H1 (cell line): Measurements from ENCODE around the gene ACADVL. TPM values are rescaled to one million over a fixed set of nuclear protein-coding genes. Genes with fewer than 3 reads are reported as not detected.

Experiments used
- ASH2L ChIP-seq: fragments of 200-600, 300-600 bp; sonication (generic); IDR thresholded peaks from one replicate; pipeline ENCODE4 v1.7.1; 2017; ENCODE audit warnings: low read length
- BCL11A ChIP-seq, 2 experiments: IDR thresholded peaks; one replicate each; pipeline ENCODE4 v1.6.1; 2011; ENCODE audit warnings: low read depth in 2 of 2, low read length in 2 of 2, mild to moderate bottlenecking in 2 of 2
- CBX5 ChIP-seq: fragments of 300-800, 300-1000 bp; sonication (generic); IDR thresholded peaks from 2 replicates; pipeline ENCODE4 v1.7.1; 2016; ENCODE audit warnings: antibody characterized with exemption, low read length, low read depth
- CHD1 ChIP-seq: IDR thresholded peaks from 2 replicates; pipeline ENCODE4 v1.6.1; 2012; ENCODE audit warnings: low read depth, low read length, improper control_type of control experiment
- CHD2 ChIP-seq: IDR thresholded peaks from 2 replicates; pipeline ENCODE4 v1.6.1; 2012; ENCODE audit warnings: low read length, improper control_type of control experiment
- JUND ChIP-seq: IDR thresholded peaks from 2 replicates; pipeline ENCODE4 v1.6.1; 2011; ENCODE audit warnings: mild to moderate bottlenecking, improper control_type of control experiment, low read length
- POU5F1 ChIP-seq: IDR thresholded peaks from 2 replicates; pipeline ENCODE4 v1.6.1; 2011; ENCODE audit warnings: low read depth, mild to moderate bottlenecking, low read length, moderate library complexity
- RNF2 ChIP-seq: fragments of 200-900, 300-1000 bp; sonication (generic); IDR thresholded peaks from 2 replicates; pipeline ENCODE4 v1.7.1; 2016; ENCODE audit warnings: borderline replicate concordance, low read depth, mild to moderate bottlenecking, antibody characterized with exemption, low read length; ENCODE audit not compliant: poor library complexity, severe bottlenecking; ENCODE audit errors: missing control alignments
- SIRT6 ChIP-seq: IDR thresholded peaks from one replicate; pipeline ENCODE4 v1.7.1; 2012; ENCODE audit warnings: low read length, inconsistent platforms
- SP4 ChIP-seq: IDR thresholded peaks from 2 replicates; pipeline ENCODE4 v1.6.1; 2012; ENCODE audit warnings: low read length, inconsistent platforms
- TBP ChIP-seq: IDR thresholded peaks from 2 replicates; pipeline ENCODE4 v1.6.1; 2011; ENCODE audit warnings: low read depth, low read length, improper control_type of control experiment
- TCF12 ChIP-seq: IDR thresholded peaks from 2 replicates; pipeline ENCODE4 v1.6.1; 2011; ENCODE audit warnings: low read depth, mild to moderate bottlenecking, low read length
- polyA plus RNA-seq, 7 experiments: library from polyadenylated mRNA; depleted of rRNA in 3 of 7; stranded (reverse) in 5 of 7; unstranded in 2 of 7; fragments of >200 nt in 5 of 7; fragments of 200-250 nt in 2 of 7; gene quantifications; 1 replicate in 5 of 7; 2 replicates in 1 of 7; 4 replicates in 1 of 7; pipeline versions ENCODE4 v1.2.1 to v1.2.3, GENCODE V29; 2011 to 2013; ENCODE audit warnings: missing spikeins in 2 of 7, mixed read lengths in 2 of 7
- total RNA-seq: library from RNA; stranded (reverse); fragmentation: NEBNext Ultra II Directional; extraction: Animal tissue kit (Norgen Biotek cat#: 25700); gene quantifications from 2 replicates; pipeline ENCODE4 v1.2.1, GENCODE V29; 2021

ACADVL gene
- total and polyA plus RNA-seq, 2 of the 8 experiments (the other 6 are each of a cell fraction or from before 2014, with no cell fraction given), result 181 to 231 TPM

DNA sequence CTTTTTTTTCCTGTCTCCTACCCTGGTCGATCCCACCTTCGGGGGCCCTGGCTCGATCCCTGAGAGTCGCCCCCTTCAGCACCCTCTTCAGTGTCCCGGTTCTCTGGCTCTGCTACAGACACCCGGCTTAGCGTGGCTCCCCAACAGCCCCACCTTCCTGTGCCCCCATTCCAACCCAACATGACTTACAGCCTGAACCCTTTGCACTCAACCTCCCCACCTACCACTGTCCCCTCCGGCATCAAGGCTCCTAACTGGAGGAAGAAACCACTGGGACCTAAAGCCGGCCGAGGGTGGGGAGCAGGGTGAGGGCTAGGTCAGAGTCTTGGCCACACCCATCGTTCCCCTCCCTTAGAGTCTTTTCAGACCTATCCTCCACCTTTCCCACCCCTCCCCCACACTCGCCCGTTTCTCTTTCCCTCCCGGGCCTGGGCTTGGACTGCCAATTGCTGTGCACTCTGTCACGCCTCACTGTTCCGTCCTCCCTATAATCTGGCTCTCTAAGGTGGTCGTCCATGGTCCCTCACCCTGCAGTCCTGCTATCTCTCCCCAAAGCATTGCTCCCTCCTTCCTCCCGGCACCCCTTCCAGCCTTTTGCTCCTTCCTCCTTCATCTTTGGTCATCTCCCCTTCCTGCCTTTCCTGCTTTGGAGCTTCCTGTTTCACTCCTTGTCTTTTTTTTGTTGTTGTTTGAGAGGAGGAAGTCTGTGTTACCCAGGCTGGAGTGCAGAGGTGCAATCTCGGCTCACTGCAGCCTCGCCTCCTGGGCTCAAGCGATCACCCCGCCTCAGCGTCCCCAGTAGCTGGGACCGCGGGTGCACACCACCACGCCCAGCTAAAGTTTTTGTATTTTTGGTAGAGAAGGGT is 43.4 kb downstream of the ACADVL start (continued):
- TF ChIP-seq CHD1 (no peak), SIRT6 (no peak), TBP (peak; percentile 41; the same call in 1 of the 2 replicates), CBX5 (no peak), SP4 (no peak; the same call in 1 of the 2 replicates), TCF12 (no peak), CHD2 (no peak), POU5F1 (no peak), RNF2 (no peak), BCL11A (IDR thresholded peaks at IDR 0.05; ENCODE audit: low read depth in 2 of 2, low read length in 2 of 2) (no peak), JUND (no peak), ASH2L (peak; percentile 52)
